Suprapubic skin (tissue), 3 donors: ENCODE measurements around the gene USP14.

Experiments used
- POLR2AphosphoS5 ChIP-seq, 3 donors: sonication (generic); formaldehyde crosslinking; IDR thresholded peaks; one replicate each; pipeline ENCODE4 v1.6.1; 2017; ENCODE audit warnings: antibody characterized with exemption in 3 of 3
- TF ChIP-seq, protein P1 (sequence below), 2 donors: fragments of 200-600 bp in 1 of 2; fragments of 450-650 bp in 1 of 2; sonication (generic) in 1 of 2; IDR thresholded peaks; one replicate each; pipeline ENCODE4 v1.5.1; 2016 to 2019; ENCODE audit warnings: antibody characterized with exemption in 2 of 2, mild to moderate bottlenecking in 1 of 2, moderate library complexity in 1 of 2

GRCh38 chr18:255171-255570 is 96.8 kb downstream of the USP14 start:
- TF ChIP-seq, protein P1, sequence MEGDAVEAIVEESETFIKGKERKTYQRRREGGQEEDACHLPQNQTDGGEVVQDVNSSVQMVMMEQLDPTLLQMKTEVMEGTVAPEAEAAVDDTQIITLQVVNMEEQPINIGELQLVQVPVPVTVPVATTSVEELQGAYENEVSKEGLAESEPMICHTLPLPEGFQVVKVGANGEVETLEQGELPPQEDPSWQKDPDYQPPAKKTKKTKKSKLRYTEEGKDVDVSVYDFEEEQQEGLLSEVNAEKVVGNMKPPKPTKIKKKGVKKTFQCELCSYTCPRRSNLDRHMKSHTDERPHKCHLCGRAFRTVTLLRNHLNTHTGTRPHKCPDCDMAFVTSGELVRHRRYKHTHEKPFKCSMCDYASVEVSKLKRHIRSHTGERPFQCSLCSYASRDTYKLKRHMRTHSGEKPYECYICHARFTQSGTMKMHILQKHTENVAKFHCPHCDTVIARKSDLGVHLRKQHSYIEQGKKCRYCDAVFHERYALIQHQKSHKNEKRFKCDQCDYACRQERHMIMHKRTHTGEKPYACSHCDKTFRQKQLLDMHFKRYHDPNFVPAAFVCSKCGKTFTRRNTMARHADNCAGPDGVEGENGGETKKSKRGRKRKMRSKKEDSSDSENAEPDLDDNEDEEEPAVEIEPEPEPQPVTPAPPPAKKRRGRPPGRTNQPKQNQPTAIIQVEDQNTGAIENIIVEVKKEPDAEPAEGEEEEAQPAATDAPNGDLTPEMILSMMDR (IDR thresholded peaks at IDR 0.05) = no peak
- TF ChIP-seq POLR2AphosphoS5 (IDR thresholded peaks at IDR 0.05) = no peak
